HepG2 (cell line): ENCODE data around the gene KIAA1958. TPM values are rescaled to one million over a fixed set of nuclear protein-coding genes. Genes with fewer than 3 reads are reported as not detected.
A peak's percentile ranks its signal among the peaks of the same experiment; 100 is the strongest.

Experiments used
- ATAC-seq: fragments of 200-7000 bp; cut with Tn5 transposase; 3 replicates; pipeline ENCODE4 v1.9.1; 2020; ENCODE audit warnings: mild to moderate bottlenecking, moderate library complexity
- BruUV-seq: library from RNA; stranded (reverse); fragments of 400-500 nt; replicated peaks from 2 replicates; lab custom pipeline; 2021; lab: Mats Ljungman, UMichigan
- CTCF ChIA-PET: fragments of 300-600 bp; formaldehyde crosslinking; extraction: SDS; loops from one replicate; lab custom pipeline; 2021; ENCODE audit warnings: low total read pairs, inconsistent platforms, low intra/inter-chr PET ratio; lab: Yijun Ruan, JAX
- POLR2A ChIA-PET: fragments of 350-600 bp; sonication (Branson Sonifier 250); formaldehyde crosslinking; loops from one replicate; lab custom pipeline; 2020; ENCODE audit warnings: antibody characterized with exemption, inconsistent platforms; lab: Yijun Ruan, JAX
- DNase-seq: peaks from one replicate; pipeline ENCODE4 v3.0.0-alpha.2; 2015; ENCODE audit warnings: low spot score
- FAIRE-seq: peaks from 3 replicates; lab custom pipeline; 2011; peaks lifted over from hg19 to GRCh38; lab: Jason Lieb, UNC
- H2AFZ ChIP-seq: one replicate; pipeline ENCODE4 v1.6.1; 2011; ENCODE audit warnings: low read length, inconsistent platforms
- H3K27ac ChIP-seq: fragments of 300-600 bp; 3 replicates; pipeline ENCODE4 v1.8.0; 2011; ENCODE audit warnings: mixed run types, mild to moderate bottlenecking, mixed read lengths, low read length, inconsistent platforms; ENCODE audit not compliant: insufficient read depth; ENCODE audit errors: extremely low read length
- H3K27me3 ChIP-seq, 2 experiments: fragments of 200-600 bp in 1 of 2; 2 replicates in 1 of 2; 3 replicates in 1 of 2; pipeline versions ENCODE4 v1.6.0 to v1.8.0; 2011; ENCODE audit warnings: low read length in 2 of 2, mild to moderate bottlenecking in 2 of 2, moderate library complexity in 2 of 2, inconsistent platforms in 1 of 2; ENCODE audit not compliant: insufficient read depth in 2 of 2, control insufficient read depth in 1 of 2
- H3K36me3 ChIP-seq, 2 experiments: fragments of 200-600 bp in 1 of 2; replicated peaks in 1 of 2; 2 replicates in 1 of 2; 3 replicates in 1 of 2; pipeline versions ENCODE4 v1.5.1 to v1.8.0; 2011; ENCODE audit warnings: low read length in 2 of 2, inconsistent platforms in 1 of 2; ENCODE audit not compliant: insufficient read depth in 2 of 2, control insufficient read depth in 1 of 2
- H3K4me1 ChIP-seq: 2 replicates; pipeline ENCODE4 v1.5.1; 2012; ENCODE audit warnings: low read length, inconsistent platforms; ENCODE audit not compliant: insufficient read depth
- H3K4me2 ChIP-seq: 2 replicates; pipeline ENCODE4 v1.6.0; 2011; ENCODE audit warnings: low read depth, low read length, inconsistent platforms
- H3K4me3 ChIP-seq, 3 experiments: fragments of 200-600 bp in 1 of 3; sonication (generic), shearing (Covaris generic) in 1 of 3; replicated peaks in 1 of 3; 2 replicates each; pipeline ENCODE4 v1.5.1; 2011 to 2016; ENCODE audit warnings: low read length in 3 of 3, inconsistent platforms in 2 of 3, low read depth in 2 of 3, mild to moderate bottlenecking in 2 of 3, control low read depth in 1 of 3, mixed read lengths in 1 of 3; ENCODE audit not compliant: insufficient read depth in 1 of 3
- H3K79me2 ChIP-seq: one replicate; pipeline ENCODE4 v1.6.1; 2011; ENCODE audit warnings: low read length, inconsistent platforms; ENCODE audit not compliant: insufficient read depth
- H3K9ac ChIP-seq: 2 replicates; pipeline ENCODE4 v1.6.0; 2011; ENCODE audit warnings: mild to moderate bottlenecking, low read depth, low read length, inconsistent platforms; ENCODE audit not compliant: insufficient read depth
- H3K9me3 ChIP-seq: 2 replicates; pipeline ENCODE4 v1.5.1; 2012; ENCODE audit warnings: mild to moderate bottlenecking, low read length
- H4K20me1 ChIP-seq: 2 replicates; pipeline ENCODE4 v1.6.0; 2011; ENCODE audit warnings: inconsistent platforms, mild to moderate bottlenecking, low read length, moderate library complexity; ENCODE audit not compliant: insufficient read depth
- DRAP1 ChIP-seq: IDR thresholded peaks from 2 replicates; pipeline ENCODE4 v1.6.1; 2016; ENCODE audit warnings: missing genetic modification reagents, missing compliant biosample characterization
- FOXP1 ChIP-seq, 2 experiments: fragments of 450-650 bp in 1 of 2; IDR thresholded peaks; 2 replicates each; pipeline ENCODE4 v1.6.1; 2017 to 2018; ENCODE audit warnings: antibody characterized with exemption in 1 of 2
- HHEX ChIP-seq: IDR thresholded peaks from 2 replicates; pipeline ENCODE4 v1.6.1; 2016; ENCODE audit warnings: control low read depth
- REST ChIP-seq, 2 experiments: IDR thresholded peaks; 2 replicates each; pipeline ENCODE4 v1.6.1; 2011 to 2012; ENCODE audit warnings: low read length in 2 of 2, borderline replicate concordance in 1 of 2, low read depth in 1 of 2, mild to moderate bottlenecking in 1 of 2, moderate library complexity in 1 of 2
- TCF7 ChIP-seq: sonication (generic); IDR thresholded peaks from 2 replicates; pipeline ENCODE4 v1.6.1; 2016; ENCODE audit warnings: antibody characterized with exemption, low read depth
- YEATS4 ChIP-seq: sonication (generic); formaldehyde crosslinking; IDR thresholded peaks from 2 replicates; pipeline ENCODE4 v1.4.0; 2020; ENCODE audit warnings: missing genetic modification reagents, borderline replicate concordance
- ZNF776 ChIP-seq: sonication (generic); formaldehyde crosslinking; IDR thresholded peaks from 2 replicates; pipeline ENCODE4 v1.4.0; 2020; ENCODE audit warnings: mild to moderate bottlenecking, missing genetic modification reagents
- ZNF784 ChIP-seq: sonication (generic); formaldehyde crosslinking; IDR thresholded peaks from 2 replicates; pipeline ENCODE4 v1.5.1; 2020; ENCODE audit warnings: missing genetic modification reagents, mild to moderate bottlenecking, borderline replicate concordance
- WGBS: methylation state at CpG from one replicate; pipeline ENCODE4 v1.1.6; 2017; ENCODE audit warnings: low lambda C conversion rate; 5-methylcytosine and 5-hydroxymethylcytosine counted together
- in situ Hi-C: cut with HindIII; loops from 2 replicates; pipeline ENCODE4 v1.10.0; 2017; ENCODE audit warnings: low pct_unique_long_range_greater_than_20kb; ENCODE audit not compliant: extremely low pct_ligation_motif_present
- intact Hi-C: fragments of 100-400 bp; cut with micrococcal nuclease; formaldehyde crosslinking; loops from one replicate; pipeline ENCODE4 v1.10.0; 2022; ENCODE audit not compliant: unreplicated experiment
- polyA plus RNA-seq, 8 experiments: library from polyadenylated mRNA; depleted of rRNA in 3 of 8; stranded (reverse) in 7 of 8; unstranded in 1 of 8; fragments of >200 nt; fragmentation: Illumina TruSeq in 4 of 8; extraction: Trizol in 4 of 8; gene quantifications; 2 replicates each; pipeline versions ENCODE4 v1.2.1 to v1.2.3, GENCODE V29; 2011 to 2016; ENCODE audit warnings: low read depth in 4 of 8, missing spikeins in 1 of 8, mixed read lengths in 1 of 8; ENCODE audit not compliant: insufficient read depth in 1 of 8
- total RNA-seq, 5 experiments: library from RNA; depleted of rRNA; stranded (reverse); fragments of >200 nt; fragmentation: Illumina TruSeq; extraction: Trizol; gene quantifications; 2 replicates each; pipeline ENCODE4 v1.2.3, GENCODE V29; 2016; ENCODE audit warnings: low read depth in 1 of 5
- TF ChIP-seq, protein P1 (sequence below): IDR thresholded peaks from 2 replicates; pipeline ENCODE4 v1.6.1; 2012; ENCODE audit warnings: low read depth, low read length, improper control_type of control experiment

KIAA1958 gene
- total and polyA plus RNA-seq, 2 of the 13 experiments (the other 11 are each of a cell fraction or from before 2014, with no cell fraction given), result 8.5 to 10.3 TPM

GRCh38 chr9:112542593-112543292 lies 56.1 kb downstream of the KIAA1958 start:
- CTCF ChIA-PET, result no interaction called here
- Histone ChIP-seq H3K79me2 (peaks cover 56% of the 10 kb centered on the region), H3K27me3 (no peaks in the 10 kb centered on the region), H3K4me1 (peaks cover 28% of the 10 kb centered on the region), H2AFZ (no peak overlapping the region), H3K9ac (no peak overlapping the region), H3K36me3 (no peaks in the 10 kb centered on the region), H3K4me3 (no peak overlapping the region), H3K4me2 (no peak overlapping the region)
- WGBS, result 92% methylated on average over 1 of the region's 1 CpG
- intact Hi-C loops, result no loop called here
- no peak for FAIRE-seq
- TF ChIP-seq ZNF776 (CRISPR knock-in tag), result no peak
- 0 out of 2 replicates have a peak, but pooled peaks have one; percentile 24 for TF ChIP-seq FOXP1 (IDR thresholded peaks at IDR 0.05)
- TF ChIP-seq FOXP1 (CRISPR knock-in tag; IDR thresholded peaks at IDR 0.05), result no peak
- TF ChIP-seq, all 625 proteins: peak for 1
- no TSS peak for BruUV-seq
- no peak for DNase-seq
- in situ Hi-C loops, result no loop called here
- no peak overlapping the region for H3K27ac ChIP-seq
- H3K9me3 ChIP-seq, result no peaks in the 10 kb centered on the region
- POLR2A ChIA-PET, result no interaction called here
- peaks cover 9% of the 10 kb centered on the region; the same call in 1 of the 2 replicates for H4K20me1 ChIP-seq
- ATAC-seq, result no peak

GRCh38 chr9:112544477-112544876 lies 57.9 kb downstream of the KIAA1958 start:
- WGBS, result 100% methylated on average over 1 of the region's 1 CpG
- Histone ChIP-seq H3K36me3 (no peaks in the 10 kb centered on the region), H3K27me3 (no peaks in the 10 kb centered on the region), H3K9me3 (no peaks in the 10 kb centered on the region), H3K27ac (no peak overlapping the region), H3K9ac (no peak overlapping the region), H3K79me2 (peaks cover 58% of the 10 kb centered on the region), H3K4me1 (peaks cover 28% of the 10 kb centered on the region), H2AFZ (no peak overlapping the region), H3K4me3 (no peak overlapping the region), H3K4me2 (no peak overlapping the region), H4K20me1 (peaks cover 9% of the 10 kb centered on the region; the same call in 1 of the 2 replicates)
- no peak for FAIRE-seq
- in situ Hi-C loops, result no loop called here
- POLR2A ChIA-PET, result interaction anchor here (1.3 kb wide), 1 partner anchor 58 kb away, joined by 3 read pairs; the partner anchor contains the start of gene KIAA1958
- no TSS peak for BruUV-seq
- no peak for ATAC-seq
- CTCF ChIA-PET, result no interaction called here
- DNase-seq, result no peak
- intact Hi-C loops, result no loop called here
- no peak for TF ChIP-seq HHEX
- TF ChIP-seq TCF7, result no peak
- no peak for TF ChIP-seq DRAP1
- TF ChIP-seq, protein P1, sequence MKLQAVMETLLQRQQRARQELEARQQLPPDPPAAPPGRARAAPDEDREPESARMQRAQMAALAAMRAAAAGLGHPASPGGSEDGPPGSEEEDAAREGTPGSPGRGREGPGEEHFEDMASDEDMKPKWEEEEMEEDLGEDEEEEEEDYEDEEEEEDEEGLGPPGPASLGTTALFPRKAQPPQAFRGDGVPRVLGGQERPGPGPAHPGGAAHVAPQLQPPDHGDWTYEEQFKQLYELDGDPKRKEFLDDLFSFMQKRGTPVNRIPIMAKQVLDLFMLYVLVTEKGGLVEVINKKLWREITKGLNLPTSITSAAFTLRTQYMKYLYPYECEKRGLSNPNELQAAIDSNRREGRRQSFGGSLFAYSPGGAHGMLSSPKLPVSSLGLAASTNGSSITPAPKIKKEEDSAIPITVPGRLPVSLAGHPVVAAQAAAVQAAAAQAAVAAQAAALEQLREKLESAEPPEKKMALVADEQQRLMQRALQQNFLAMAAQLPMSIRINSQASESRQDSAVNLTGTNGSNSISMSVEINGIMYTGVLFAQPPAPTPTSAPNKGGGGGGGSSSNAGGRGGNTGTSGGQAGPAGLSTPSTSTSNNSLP, result no peak
- no peak for TF ChIP-seq REST (IDR thresholded peaks at IDR 0.05; ENCODE audit: borderline replicate concordance in 1 of 2, low read depth in 1 of 2, low read length in 2 of 2)
- no peak for TF ChIP-seq YEATS4 (CRISPR knock-in tag)
- no peak for TF ChIP-seq ZNF784
